GM18499 (cell line): ENCODE measurements around the gene NUAK1.

Source experiments
- ATAC-seq: cut with Tn5 transposase; IDR thresholded peaks from one replicate; pipeline ENCODE4 v1.9.1; 2021; ENCODE audit warnings: moderate number of reproducible peaks; ENCODE audit not compliant: insufficient read depth, unreplicated experiment

NUAK1 gene

DNA sequence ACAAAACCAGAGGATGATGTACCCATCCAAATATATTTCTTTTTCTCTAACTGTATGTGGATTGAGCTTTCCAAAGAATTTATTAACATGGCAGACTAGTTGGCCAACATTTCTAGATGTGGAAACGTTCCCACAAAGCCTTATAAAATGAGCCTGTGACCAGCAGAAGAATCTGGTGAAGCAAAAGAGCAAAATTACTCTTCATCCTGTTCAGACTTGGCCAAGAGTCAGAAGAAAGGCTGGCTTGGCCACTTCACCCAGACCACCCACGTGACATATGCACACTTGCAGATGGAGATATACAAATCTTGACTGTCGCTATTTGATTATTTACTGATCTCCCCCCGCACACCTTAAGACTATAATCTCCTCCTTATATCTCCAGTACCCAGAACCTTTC, 96.7 kb downstream of the NUAK1 start:
- no peak for ATAC-seq

DNA sequence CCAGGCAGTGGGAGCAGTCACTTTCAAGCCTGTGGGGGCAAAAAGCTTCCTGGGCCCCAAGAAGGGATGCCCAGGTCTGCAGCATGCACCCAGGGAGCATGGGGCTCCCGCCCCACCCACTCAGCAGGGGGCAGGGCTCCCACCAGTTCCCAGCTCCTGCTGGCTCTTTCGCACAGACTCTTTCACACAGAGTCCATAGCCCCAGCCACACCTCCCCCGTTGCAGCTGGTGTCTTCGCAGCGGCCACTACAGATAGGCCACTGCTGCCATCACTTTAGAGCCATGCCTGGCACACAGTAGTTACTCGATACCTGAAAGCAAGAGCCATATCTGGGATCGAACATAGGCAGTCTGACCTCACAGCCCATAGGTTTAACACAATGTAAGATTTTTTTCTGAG, 98.2 kb downstream of the NUAK1 start:
- no peak for ATAC-seq

DNA sequence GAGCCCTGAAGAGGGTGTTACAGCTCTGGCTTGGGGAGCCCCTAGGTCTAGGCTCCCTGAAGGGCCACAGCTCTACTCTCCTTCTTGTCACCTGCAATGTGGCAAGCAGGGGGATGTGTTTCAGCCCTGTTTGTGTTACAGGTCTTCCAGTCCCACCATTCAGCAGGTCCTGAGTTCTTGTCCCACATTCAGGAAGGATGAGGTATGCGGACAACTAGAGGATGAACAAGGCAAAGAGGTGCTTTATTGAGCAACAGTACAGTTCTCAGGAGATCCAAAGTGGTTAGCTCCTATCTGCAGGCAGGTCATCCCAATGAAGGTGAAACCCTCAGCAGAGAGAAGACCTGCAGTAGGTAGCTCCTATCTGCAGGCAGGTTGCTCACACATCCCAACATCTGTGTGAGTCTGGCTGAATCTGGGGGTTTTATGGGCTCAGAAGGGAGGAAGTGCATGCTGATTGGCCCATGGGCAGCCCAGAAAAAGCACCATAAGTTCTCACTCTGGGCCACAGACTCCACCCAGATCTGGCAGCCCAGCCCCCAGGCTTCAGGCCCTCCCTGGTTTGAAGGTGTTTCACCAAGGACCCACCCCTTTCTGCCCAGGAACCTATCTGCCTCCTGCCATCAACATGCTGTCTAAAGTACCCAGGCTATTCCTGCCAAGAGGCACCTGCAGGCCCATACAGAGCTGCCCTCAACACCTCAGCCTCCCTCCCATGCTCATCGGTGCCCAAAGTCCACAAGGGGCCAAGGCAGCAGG, 98.9 kb downstream of the NUAK1 start:
- ATAC-seq: no peak

DNA sequence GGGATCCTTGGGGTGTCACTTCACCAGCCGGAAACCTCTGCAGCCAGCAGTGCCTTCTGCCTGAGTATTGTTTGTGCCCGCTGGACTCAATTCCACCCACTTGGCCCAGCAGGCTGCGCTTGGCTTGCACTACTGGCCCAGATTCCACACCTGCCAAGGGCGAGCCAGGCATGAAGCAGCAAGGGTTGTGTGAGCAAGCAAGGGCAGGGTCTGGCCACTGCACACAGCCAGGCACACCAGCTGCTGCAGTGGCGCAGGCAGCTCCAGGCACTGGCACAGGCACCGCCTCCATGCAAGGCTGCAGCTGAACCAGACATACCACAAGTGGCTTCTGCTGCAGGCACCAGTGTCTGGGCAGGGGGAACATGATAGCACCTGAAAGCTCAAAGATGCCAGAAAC, 99.5 kb downstream of the NUAK1 start:
- no peak for ATAC-seq

DNA sequence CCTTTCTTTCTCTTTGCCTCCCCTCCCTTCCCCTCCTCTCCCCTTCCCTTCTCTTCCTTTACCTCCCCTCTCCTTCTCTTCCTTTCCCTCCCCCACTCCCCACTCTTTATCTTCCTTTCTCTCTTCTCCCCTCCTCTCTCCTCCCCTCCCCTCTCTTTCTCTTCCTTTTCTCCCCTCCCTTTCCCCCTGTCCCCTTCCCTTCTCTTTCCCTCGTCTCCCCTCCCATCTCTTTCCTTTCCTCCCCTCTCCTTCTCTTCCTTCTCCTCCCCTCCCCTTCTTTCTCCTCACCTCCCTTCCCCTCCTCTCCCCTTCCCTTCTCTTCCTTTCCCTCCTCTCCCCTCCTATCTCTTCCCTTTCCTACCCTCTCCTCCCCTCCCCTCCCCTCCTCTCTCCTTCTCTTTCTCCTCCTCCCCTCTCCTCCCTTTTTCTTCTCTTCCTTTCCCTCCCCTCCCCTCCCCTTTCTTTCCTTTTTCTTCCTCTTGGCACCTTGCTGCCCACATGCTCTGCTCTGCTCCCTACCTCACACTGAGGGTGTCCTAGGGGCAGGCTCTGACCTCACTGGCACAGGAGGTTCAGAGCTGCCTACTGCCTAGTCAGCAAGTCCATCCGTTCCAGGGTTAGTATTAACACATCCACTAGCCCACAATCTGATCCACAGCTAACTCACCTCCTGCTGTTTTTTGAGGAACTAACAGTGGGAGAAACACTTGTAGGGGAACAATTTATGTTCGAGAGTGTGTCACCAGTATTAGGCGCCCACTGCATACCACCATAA, 101.0 kb downstream of the NUAK1 start:
- ATAC-seq: no peak

DNA sequence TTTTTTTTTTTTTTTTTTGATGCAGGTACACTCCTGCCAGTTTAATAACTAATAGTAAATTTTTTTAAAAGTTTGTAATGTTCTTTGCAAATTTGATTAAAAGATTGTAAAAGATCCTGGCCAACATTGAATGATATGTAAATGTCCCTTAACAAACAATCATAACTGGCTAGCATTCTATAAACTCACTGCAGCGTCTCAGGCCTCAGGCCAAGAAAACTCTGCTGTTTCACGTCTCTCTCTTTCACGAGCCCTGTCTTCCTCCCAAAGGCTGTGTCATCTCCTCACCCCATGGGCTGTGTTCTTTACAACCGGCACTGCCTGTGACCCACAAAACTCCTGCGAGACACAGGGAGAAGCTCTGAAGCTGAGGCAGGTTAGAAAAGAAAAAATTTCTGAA, 103.3 kb downstream of the NUAK1 start:
- ATAC-seq: no peak

DNA sequence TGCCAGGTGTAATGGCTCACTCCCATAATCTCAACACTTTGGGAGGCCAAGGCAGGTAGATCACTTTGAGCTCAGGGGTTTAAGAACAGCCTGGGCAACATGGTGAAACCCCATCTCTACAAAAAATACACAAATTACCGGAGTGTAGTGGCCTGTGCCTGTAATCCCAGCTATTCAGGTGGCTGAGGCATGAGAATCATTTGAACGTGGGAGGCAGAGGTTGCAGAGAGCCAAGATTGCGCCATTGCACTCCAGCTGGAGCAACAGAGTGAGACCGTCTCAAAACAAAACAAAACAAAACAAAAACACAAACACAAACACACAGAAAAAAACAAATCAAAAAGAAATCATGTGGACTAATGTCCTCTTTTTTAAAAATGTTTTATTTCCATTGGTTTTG, 104.4 kb downstream of the NUAK1 start:
- ATAC-seq: no peak

DNA sequence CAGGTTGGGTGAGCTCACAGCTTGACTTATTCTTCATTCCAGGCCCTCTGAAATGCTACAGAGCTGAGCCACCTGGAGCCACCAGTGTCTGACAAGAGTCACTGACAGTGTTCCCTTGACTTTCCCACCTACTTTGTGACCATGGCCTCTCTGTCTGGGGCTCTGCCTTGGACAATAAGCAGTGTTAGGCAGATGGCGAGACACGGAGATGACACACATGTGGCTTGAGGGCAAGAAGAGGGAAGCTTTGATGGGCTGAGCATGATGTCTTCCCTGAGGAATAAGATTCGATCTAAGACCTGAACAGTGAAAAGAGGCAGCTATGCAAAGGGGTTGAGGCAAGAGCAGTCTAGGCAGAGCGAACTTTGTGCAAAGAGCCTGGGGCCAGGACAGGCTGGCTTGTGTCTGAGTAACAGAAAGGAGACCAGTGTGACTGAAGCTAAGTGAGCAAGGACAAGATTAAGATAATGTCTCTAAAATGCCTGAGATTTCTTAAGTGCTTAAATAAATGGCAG, 105.5 kb downstream of the NUAK1 start:
- ATAC-seq: no peak

DNA sequence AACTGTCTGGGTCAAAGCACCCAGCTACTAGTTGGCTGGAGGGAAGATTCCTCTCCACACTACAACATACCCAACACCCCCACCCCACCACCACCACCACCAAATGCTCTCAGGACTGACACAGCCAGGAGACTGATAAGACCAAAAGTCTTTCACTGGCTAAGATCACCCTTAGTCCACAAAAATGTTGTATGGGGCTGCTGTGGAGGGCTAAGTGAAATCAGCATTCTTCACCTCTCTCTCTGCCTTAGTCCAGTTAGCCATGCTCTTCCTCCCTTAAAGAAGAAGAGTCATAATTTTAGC, 106.2 kb downstream of the NUAK1 start:
- no peak for ATAC-seq

DNA sequence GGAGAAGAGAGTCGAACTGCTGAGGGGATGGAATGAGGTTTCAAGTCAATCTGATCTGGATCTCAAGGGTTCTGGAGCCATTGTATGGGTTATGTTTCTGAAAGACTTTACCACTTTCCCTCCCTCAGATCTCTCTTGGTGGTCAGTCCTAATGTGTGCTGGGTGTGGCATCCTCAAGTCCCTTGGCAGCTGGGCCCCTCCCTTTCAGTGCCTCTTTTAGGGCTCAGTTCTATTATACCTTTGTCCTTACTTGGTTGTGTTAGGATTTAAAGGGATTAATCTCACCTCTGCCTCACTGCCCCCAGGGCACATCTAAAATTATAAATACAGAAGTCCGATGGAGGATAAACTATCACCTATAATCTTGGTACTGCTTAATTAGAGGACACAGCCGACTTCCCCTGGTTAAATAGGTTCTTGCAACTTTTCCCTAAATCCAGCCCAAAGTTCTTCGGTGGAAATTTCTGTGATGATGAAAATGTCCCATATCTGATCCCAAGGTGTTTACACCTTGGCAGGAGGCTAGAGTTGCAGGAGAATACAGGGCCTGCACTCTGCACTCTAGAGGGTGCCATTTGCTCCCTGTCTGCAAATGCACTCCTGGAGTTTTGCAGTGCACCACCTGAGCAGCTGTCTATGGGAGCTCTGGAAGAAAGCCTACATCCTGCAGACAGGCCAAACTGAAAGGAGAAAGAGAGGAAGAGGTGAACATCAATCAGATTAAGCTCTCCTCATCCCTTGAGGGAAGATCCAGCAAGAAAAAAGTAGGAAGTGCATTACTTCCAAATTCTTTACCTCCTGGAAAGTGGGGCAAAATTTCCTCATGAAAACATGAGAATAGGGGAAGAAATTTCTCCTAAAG, 106.8 kb downstream of the NUAK1 start:
- ATAC-seq: no peak

DNA sequence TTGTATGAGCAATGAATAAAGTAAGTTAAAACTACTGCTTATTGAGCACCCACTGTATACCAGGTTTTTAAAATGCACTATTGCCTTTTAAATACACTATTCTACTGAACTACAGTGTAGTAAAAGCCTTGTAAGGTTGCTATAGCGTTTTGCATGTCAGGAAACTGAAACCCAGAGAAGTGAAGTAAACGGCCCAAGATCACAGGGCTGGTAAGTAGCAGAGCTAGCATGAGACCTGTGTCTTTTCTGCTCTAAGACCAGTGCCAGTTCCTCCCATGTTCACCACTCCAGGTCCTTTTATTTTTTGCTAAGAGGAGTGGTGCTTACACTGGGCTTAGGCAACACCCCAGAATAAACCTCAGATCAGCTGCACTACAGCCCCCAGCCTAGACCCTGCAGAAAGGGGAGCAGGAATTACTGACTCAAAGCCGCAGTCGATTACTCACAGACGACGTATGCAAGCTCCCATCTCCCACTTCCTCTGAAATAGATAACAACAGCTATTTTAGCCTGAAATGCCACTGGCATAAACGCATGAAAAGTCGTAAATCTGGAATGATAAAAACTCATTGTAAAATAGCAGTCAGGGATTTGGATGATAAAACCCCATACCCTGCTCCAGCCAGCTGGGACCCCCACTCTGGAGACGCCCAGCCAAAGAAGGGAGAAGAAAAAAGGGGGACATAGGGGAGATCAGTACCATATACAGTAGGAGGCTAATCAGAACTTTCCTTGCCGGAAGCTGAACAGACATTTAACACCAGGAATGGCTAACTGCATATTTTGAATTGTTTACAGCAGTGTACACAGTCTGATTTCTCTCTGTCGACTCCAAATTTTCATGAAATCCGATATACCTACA, 108.3 kb downstream of the NUAK1 start:
- ATAC-seq: peak; percentile 65

DNA sequence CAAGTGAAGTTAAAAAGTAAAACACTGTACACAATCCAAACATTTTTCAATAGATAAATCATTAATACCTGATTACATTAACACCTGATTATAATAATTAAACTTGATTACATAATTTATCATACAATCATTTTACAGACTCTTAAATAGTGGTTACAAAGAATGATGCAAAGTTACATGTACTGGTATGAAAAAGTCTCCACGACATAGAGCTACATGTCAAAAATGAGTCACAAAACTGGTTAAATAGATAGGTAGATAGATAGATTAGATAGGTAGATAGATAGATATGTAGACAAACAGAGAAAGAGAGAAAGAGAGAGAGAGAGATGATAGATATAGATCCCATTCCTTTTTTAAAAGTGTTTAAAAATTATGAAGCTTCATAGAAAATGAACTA, 109.2 kb downstream of the NUAK1 start:
- no peak for ATAC-seq

DNA sequence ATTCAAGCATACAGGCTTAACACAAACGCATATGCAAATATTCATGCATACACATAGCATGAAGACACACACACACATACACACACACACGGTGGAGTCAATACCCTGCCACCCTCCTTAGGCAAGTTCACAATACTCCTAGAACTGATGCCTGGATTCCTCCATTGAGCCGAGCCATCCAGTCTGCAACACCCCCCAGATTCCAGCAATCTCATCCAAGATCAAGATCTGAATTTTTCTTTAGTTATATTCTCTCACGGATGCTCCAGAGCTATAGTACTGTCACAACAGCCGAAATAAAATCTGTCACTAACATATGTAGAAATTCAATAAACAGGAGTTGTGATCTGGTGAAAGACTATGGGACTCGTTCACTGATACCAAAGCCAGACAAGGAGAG, 110.8 kb downstream of the NUAK1 start:
- no peak for ATAC-seq

DNA sequence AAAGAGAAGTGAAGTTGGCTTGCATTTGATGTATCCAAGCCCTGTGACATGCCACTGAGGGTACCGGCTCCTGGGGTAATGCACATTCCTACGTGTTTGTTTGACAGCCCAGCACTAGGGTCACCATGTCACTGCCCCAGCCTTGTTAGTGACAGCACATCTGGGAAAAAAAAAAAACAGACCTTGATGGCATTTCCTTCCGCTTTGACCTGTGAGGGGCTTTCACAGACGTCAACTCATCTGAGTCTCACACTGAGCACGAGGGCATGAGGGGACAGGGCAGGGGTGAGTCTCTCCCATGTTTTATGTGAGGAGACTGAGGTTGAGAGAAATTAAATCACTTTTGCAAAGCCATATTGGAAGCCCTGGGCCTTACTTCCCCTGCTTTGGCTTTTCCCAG, 111.5 kb downstream of the NUAK1 start:
- ATAC-seq: no peak

DNA sequence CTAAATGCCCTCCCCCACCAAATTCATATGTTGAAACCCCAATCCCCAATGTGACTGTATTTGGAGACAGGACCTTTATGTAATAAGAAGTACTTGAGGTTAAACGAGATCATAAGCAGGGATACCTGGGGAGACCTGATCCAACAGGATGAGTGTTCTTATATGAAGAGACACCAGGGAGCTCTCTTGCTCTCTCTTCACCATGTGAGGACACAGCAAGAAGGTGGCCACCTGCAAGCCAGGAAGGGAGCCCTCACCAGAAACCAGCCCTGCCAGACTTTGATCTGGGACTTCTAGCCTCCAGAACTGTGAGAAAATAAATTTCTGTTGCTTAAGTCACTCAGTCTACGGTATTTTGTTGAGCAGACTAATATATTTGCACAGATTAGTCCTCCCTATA, 113.6 kb downstream of the NUAK1 start:
- no peak for ATAC-seq

DNA sequence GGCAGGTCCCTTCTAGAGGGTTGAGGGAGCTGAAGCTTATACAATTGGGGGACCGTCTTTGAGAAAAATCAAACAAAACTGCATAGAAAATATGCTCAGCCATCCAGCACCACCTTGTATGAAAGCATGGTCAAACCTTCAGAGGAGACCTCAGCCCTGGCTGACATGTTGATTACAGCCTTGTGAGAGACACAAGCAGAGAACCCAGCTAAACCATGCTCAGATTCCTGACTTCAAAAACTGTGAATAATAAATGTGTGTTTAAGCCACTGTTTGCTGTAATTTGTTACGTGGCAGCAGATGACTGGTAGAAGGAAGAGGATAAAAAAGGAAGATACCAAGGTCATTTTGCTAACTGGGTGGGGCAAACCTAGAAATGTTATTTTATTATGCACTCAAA, 115.7 kb downstream of the NUAK1 start:
- ATAC-seq: no peak

DNA sequence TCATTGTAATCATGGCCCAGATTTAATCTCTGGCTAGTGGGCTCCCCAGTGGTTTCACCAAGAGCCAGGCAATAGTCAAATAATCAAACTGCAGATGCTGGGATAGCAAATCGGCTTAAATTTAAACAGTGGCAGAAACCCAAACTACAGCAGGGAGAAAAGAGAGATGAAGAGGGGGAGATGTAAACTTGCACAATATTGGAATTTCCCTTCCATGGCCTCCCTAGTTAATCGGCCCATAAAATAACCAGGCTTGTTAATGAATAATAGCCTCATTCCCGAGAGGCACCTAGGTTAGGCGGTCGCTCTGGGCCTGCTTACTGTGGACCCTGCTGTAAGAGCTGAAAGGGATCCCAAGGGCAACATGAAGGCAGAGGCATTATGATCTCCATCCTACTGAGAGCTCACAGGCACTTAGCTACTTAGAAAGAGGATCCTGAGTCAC, 116.2 kb downstream of the NUAK1 start:
- no peak for ATAC-seq

DNA sequence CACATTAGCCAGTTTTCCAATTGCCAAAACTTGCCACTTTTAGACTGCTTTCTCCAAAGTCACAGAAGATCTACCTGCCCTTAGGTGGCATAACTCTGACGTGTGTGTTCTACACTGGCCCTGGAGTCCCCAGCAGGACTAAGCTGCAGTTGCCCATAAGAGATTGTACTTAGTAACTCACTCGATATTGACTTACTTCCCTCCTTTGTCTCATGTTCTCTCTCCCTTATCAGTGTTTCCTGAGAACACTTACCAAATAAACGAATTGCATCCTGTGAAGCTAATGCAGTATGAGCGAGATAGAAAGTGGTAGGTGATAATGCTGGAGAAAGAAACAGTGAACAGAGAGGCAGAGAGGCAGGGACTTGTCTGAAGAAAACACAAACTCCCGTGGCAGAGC, 117.2 kb downstream of the NUAK1 start:
- no peak for ATAC-seq

DNA sequence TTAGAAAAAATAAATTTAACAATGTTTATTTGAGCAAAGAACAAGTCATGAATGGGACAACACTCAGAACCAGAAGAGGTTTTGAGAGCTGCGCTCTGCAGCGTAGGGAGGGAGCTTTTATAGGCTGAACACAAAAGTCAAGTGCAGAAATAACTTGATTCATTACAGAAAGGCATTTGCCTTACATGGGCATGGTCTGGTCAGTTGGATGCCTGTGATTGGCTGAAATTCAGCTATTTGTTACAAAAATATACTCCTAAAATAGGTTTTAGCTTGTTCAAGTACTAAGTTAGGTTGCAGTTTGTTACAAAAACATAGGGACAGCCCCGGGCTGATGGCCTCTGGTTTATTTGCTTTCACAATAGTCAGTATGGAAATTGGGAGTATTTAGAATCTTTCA, 118.0 kb downstream of the NUAK1 start:
- no peak for ATAC-seq

DNA sequence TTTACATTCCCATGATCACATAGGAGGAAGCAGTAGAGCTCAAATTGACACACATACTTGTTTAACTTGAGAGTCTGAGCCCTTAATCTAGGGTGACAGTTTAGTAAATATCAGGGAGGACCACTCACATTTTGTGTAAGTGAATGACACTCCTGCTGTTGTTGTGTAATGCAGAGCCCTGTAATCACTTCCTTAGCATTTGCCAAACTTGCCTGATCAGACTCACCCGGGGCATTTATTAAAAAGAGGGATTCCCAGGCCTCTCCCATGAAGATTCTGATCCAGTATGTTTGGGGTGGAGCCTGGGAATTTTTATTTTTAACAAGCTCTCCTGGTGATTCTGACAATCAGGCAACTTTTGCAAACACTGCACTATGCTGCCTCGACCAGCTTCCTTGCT, 119.6 kb downstream of the NUAK1 start:
- no peak for ATAC-seq
